Measurements from ENCODE around the gene ALPG.
"Not testable (repeated sequence)": the region's sequence is repeated elsewhere in the genome, so short reads cannot be mapped to it uniquely, and the experiment has no call there.

ALPG gene

DNA sequence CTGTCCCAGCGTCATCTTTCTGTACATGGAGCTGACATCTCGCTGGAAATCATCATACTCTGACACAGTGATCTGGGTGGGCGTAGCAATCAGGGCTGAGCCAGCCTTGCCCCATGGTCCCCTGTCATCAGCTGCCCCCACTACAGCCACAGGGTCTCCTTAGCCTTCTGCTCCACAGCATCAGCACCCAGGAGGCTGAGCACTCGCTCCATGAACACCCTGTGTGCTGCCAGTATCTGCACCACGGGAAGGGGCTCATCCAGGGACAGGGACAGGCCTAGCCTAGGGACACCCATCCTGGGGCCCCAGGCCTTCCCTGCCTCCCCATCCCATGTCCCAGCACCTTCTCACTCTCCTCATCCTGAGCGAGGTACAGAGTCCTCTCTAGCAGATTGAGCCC is 11.4 kb downstream of the ALPG start:
- H3K27ac ChIP-seq (ENCODE audit: low read depth, low read length): no peak overlapping the region
- no peak overlapping the region for H3K9ac ChIP-seq (ENCODE audit: low read length)
- no peaks in the 10 kb centered on the region for H3K4me1 ChIP-seq (ENCODE audit: insufficient read depth, low read length)
- H3K36me3 ChIP-seq (ENCODE audit: insufficient read depth, low read length): no peaks in the 10 kb centered on the region
- peaks cover 7% of the 10 kb centered on the region for H3K9me3 ChIP-seq (ENCODE audit: low read length)
- H3K4me3 ChIP-seq (ENCODE audit: low read depth in 1 of 2, low read length in 2 of 2): no peak overlapping the region
- H3K27me3 ChIP-seq (ENCODE audit: control insufficient read depth in 1 of 2, insufficient read depth in 2 of 2, low read length in 2 of 2): peaks cover 0 to 46% of the 10 kb centered on the region in 2 donors

DNA sequence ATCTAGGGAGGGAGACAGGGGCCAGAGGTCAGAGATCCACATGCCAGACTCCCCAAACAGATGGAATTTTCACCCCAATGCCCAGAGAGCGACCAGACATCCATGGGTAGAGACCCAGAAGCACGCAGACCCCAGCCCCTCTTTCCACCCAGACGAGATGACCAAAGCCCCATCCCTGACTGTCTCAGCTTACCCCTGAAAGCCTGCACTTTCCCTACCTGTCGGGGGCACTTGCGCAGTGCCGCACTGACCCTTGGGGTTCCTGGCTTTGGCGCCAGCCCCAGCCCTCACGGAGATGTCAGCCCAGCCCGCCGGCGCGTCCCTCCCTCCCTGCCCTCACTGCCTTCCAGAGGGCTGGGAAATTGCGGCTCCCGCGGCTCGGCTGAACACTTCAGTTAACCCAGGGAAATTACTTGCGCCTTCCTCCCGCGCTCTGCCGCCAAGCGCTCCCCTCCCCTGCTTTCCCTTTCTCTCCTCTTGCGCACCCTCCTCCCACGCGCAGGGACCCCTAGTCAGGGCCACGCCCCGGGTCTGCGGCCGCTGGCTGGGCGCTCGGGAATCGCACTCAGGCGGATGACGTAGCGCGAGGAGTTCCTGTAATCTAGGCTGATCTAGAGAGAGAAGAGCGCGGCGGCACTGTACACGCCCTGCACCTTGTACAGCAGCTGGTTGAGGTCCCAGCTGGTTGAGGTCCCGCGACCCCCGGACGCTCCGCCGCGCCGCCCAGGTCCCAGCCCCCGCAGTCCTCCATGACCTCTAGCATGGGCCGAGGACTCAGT is 12.0 kb downstream of the ALPG start:
- Histone ChIP-seq H3K4me3 (ENCODE audit: low read depth in 1 of 2, low read length in 2 of 2) (peak overlapping the region in 1 of 2 donors; percentile 34), H3K27me3 (ENCODE audit: control insufficient read depth in 1 of 2, insufficient read depth in 2 of 2, low read length in 2 of 2) (peaks cover 0 to 46% of the 10 kb centered on the region in 2 donors)

DNA sequence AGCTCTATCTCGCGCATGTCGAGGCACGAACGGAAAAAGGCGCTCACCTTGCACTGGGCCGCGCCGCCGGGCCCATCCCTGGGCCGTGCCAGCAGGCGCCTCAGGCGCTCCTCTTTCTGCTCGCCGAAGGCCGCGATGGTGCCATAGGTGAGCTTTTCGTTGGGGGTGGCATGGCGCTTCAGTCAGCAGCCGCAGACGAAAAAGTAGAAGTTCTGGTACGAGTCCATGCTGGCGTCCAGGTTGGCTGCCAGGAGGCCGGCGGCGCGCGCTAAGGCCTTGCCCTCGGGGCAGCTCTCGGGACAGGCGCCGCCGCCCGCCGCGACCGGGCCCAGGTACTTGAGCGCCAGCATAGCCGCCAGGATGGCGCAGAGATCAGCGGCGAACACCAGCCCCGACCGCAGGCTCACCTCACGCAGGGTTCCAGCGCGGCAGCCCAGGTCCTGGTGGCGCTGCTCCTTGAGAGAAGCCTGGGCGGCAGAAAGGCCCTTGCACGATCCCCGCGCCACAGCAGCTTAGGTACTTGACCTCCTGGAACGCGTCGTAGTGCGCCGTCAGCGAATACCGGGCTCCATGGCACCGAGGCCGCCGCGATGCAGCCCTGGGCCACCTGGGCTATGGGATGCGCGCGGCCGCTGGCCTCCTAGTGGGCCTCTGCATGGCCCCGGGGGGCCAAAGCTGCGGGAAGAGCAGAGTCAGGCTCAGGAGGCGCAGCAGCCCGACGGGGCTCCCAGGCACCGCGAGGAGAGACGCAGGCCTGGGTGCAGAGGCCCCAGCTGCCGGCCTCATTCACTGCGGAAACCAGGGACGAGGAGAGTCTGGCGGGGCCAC is 12.8 kb downstream of the ALPG start:
- Histone ChIP-seq H3K36me3 (ENCODE audit: insufficient read depth, low read length) (no peaks in the 10 kb centered on the region), H3K4me3 (ENCODE audit: low read depth in 1 of 2, low read length in 2 of 2) (peak overlapping the region in 1 of 2 donors; percentile 34), H3K9me3 (ENCODE audit: low read length) (peaks cover 7% of the 10 kb centered on the region), H3K4me1 (ENCODE audit: insufficient read depth, low read length) (no peaks in the 10 kb centered on the region), H3K27ac (ENCODE audit: low read depth, low read length) (no peak overlapping the region), H3K9ac (ENCODE audit: low read length) (no peak overlapping the region), H3K27me3 (ENCODE audit: control insufficient read depth in 1 of 2, insufficient read depth in 2 of 2, low read length in 2 of 2) (peaks cover 0 to 46% of the 10 kb centered on the region in 2 donors)

More for the DNA sequence above, 12.0 kb downstream of the ALPG start:
- H3K4me1 ChIP-seq (ENCODE audit: insufficient read depth, low read length): no peaks in the 10 kb centered on the region
- no peaks in the 10 kb centered on the region for H3K36me3 ChIP-seq (ENCODE audit: insufficient read depth, low read length)
- no peak overlapping the region for H3K27ac ChIP-seq (ENCODE audit: low read depth, low read length)
- no peak overlapping the region for H3K9ac ChIP-seq (ENCODE audit: low read length)
- peaks cover 7% of the 10 kb centered on the region for H3K9me3 ChIP-seq (ENCODE audit: low read length)

DNA sequence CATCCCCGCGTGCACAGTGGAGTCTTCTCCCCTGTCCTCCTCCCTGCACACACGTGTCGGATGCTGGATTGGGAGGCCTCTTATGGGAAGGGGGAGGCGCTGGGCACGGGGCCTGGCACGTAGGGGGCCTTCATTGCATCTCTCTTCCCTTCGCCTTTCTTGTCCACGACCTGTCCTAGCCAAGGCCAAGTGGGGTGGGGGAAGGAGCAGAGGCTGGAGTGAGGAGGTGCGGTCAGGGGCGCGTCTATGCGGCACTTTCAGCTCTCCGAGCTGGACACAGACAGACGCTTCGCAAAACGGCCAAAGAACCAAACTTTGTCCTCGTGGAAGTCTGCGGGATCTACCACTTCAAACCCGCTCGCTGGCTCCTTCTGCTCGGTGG is 13.4 kb downstream of the ALPG start:
- Histone ChIP-seq H3K4me3 (ENCODE audit: low read depth in 1 of 2, low read length in 2 of 2) (no peak overlapping the region), H3K9ac (ENCODE audit: low read length) (no peak overlapping the region), H3K9me3 (ENCODE audit: low read length) (peaks cover 7% of the 10 kb centered on the region), H3K27me3 (ENCODE audit: control insufficient read depth in 1 of 2, insufficient read depth in 2 of 2, low read length in 2 of 2) (peaks cover 0 to 46% of the 10 kb centered on the region in 2 donors), H3K36me3 (ENCODE audit: insufficient read depth, low read length) (no peaks in the 10 kb centered on the region), H3K4me1 (ENCODE audit: insufficient read depth, low read length) (no peaks in the 10 kb centered on the region), H3K27ac (ENCODE audit: low read depth, low read length) (no peak overlapping the region)

DNA sequence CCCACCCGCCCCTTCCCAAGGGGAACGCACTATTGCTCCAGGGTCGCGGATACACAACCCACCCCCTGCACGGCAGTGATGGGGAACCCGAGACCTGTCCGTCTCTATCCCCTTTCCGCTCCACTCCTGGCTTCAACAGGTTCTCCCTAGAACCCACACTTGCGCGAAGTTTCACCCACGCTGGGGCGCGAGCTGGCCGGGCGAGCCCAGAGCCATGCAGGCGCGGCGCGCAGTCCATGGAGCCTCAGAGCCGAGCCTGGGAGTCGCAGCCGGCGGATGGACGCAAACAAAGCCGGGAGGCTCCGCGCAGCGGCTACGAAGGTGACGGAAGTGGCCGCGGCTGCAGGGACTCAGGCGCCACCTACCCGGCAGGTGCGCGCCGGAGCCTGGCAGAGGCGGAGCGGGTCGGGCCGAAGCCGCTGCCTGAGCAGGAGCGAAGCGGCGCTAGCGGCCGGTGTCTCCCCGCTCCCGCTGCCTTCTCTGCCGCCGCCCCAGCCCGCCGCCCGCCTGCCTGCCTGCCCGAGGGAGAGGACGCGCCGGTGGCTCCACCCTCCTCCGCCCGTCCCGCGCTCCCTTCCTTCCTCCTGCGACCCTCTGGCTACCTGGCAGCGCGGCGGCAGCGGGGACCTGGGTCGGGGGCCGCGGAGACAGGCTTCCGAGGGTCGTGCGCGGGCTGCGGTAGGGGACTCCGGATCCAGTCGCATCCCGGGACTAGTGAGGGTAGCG is 14.0 kb downstream of the ALPG start:
- H3K27ac ChIP-seq (ENCODE audit: low read depth, low read length): no peak overlapping the region
- peaks cover 0 to 46% of the 10 kb centered on the region in 2 donors for H3K27me3 ChIP-seq (ENCODE audit: control insufficient read depth in 1 of 2, insufficient read depth in 2 of 2, low read length in 2 of 2)
- peaks cover 7% of the 10 kb centered on the region for H3K9me3 ChIP-seq (ENCODE audit: low read length)
- H3K4me1 ChIP-seq (ENCODE audit: insufficient read depth, low read length): no peaks in the 10 kb centered on the region
- H3K36me3 ChIP-seq (ENCODE audit: insufficient read depth, low read length): no peaks in the 10 kb centered on the region
- no peak overlapping the region for H3K4me3 ChIP-seq (ENCODE audit: low read depth in 1 of 2, low read length in 2 of 2)
- no peak overlapping the region for H3K9ac ChIP-seq (ENCODE audit: low read length)

DNA sequence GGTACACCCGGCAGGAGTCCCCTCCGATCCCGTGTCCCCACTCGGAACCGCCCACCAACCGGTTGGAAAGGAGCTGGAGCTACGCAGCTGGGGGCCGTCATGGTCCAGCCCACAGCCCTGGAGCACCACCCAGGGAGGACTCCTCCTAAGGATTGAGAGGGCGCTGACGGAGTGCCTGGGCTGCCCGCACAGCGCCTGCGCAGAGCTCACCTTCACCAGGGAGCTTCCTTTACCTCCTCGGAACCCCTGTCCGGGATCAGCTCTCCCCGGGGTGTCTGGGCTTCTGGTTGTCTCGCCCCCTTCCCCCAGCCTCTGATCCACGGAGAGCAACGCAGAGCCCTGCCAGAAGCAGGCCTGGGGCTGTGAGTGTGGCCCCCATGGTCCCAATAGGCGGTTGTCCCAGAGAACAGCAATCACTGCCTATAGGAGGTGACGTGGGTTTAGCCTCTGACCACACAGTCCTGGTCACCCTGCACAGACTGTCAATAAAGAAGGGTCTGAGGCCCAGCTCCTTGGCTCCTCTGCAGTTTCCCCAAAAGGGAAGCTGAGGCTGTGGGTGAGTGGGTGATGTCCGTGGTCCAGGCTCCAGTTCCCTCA is 14.6 kb downstream of the ALPG start:
- peaks cover 7% of the 10 kb centered on the region for H3K9me3 ChIP-seq (ENCODE audit: low read length)
- no peak overlapping the region for H3K27ac ChIP-seq (ENCODE audit: low read depth, low read length)
- no peaks in the 10 kb centered on the region for H3K36me3 ChIP-seq (ENCODE audit: insufficient read depth, low read length)
- no peak overlapping the region for H3K9ac ChIP-seq (ENCODE audit: low read length)
- no peak overlapping the region for H3K4me3 ChIP-seq (ENCODE audit: low read depth in 1 of 2, low read length in 2 of 2)
- no peaks in the 10 kb centered on the region for H3K4me1 ChIP-seq (ENCODE audit: insufficient read depth, low read length)
- peaks cover 0 to 46% of the 10 kb centered on the region in 2 donors for H3K27me3 ChIP-seq (ENCODE audit: control insufficient read depth in 1 of 2, insufficient read depth in 2 of 2, low read length in 2 of 2)

DNA sequence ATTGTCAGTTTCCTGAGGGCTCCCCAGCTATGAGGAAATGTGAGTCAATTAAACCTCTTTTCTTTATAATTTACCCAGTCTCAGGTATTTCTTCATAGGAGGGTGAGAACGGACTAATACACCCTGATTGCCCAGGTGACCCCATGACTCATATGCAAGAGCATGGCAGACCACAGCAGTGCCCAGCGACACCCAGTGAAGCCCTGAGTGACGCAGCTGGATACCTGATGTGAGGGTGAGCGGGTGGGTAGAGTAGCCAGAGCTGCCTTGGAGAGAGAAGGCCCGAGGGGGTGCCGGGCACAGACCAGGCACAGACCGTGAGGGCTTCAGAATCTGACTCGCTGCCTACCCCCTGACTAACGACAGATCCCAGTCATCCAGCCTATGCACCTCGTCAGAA is 15.4 kb downstream of the ALPG start:
- Histone ChIP-seq H3K36me3 (ENCODE audit: insufficient read depth, low read length) (no peaks in the 10 kb centered on the region), H3K9me3 (ENCODE audit: low read length) (peaks cover 7% of the 10 kb centered on the region), H3K27ac (ENCODE audit: low read depth, low read length) (no peak overlapping the region), H3K4me1 (ENCODE audit: insufficient read depth, low read length) (no peaks in the 10 kb centered on the region), H3K9ac (ENCODE audit: low read length) (no peak overlapping the region), H3K4me3 (ENCODE audit: low read depth in 1 of 2, low read length in 2 of 2) (no peak overlapping the region), H3K27me3 (ENCODE audit: control insufficient read depth in 1 of 2, insufficient read depth in 2 of 2, low read length in 2 of 2) (peaks cover 0 to 46% of the 10 kb centered on the region in 2 donors)

DNA sequence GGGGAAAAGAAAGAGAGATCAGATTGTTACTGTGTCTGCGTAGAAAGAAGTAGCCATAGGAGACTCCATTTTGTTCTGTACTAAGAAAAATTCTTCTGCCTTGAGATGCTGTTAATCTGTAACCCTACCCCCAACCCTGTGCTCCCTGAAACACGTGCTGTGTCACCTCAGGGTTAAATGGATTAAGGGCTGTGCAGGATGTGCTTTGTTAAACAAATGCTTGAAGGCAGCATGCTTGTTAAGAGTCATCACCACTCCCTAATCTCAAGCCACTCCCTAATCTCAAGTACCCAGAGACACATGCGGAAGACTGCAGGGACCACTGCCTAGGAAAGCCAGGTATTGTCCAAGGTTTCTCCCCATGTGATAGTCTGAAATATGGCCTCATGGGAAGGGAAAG is 16.4 kb downstream of the ALPG start:
- not testable (repeated sequence) for H3K9ac ChIP-seq (ENCODE audit: low read length); H3K4me1 ChIP-seq (ENCODE audit: insufficient read depth, low read length); H3K36me3 ChIP-seq (ENCODE audit: insufficient read depth, low read length); H3K27ac ChIP-seq (ENCODE audit: low read depth, low read length); H3K9me3 ChIP-seq (ENCODE audit: low read length); H3K4me3 ChIP-seq (ENCODE audit: low read depth in 1 of 2, low read length in 2 of 2)
- H3K27me3 ChIP-seq (ENCODE audit: control insufficient read depth in 1 of 2, insufficient read depth in 2 of 2, low read length in 2 of 2): peaks cover 0 to 38% of the 10 kb centered on the region in 2 donors

DNA sequence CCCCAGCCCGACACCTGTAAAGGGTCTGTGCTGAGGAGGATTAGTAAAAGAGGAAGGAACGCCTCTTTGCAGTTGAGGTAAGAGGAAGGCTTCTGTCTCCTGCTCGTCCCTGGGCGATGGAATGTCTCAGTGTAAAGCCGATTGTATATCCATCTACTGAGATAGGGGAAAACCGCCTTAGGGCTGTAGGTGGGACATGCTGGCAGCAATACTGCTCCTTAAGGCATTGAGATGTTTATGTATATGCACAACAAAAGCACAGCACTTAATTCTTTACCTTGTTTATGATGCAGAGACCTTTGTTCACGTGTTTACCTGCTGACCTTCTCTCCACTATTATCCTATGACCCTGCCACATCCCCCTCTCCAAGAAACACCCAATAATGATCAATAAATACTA is 16.8 kb downstream of the ALPG start:
- not testable (repeated sequence) for H3K9me3 ChIP-seq (ENCODE audit: low read length); H3K36me3 ChIP-seq (ENCODE audit: insufficient read depth, low read length); H3K9ac ChIP-seq (ENCODE audit: low read length); H3K27ac ChIP-seq (ENCODE audit: low read depth, low read length); H3K4me1 ChIP-seq (ENCODE audit: insufficient read depth, low read length); H3K4me3 ChIP-seq (ENCODE audit: low read depth in 1 of 2, low read length in 2 of 2)
- H3K27me3 ChIP-seq (ENCODE audit: control insufficient read depth in 1 of 2, insufficient read depth in 2 of 2, low read length in 2 of 2): peaks cover 0 to 34% of the 10 kb centered on the region in 2 donors

DNA sequence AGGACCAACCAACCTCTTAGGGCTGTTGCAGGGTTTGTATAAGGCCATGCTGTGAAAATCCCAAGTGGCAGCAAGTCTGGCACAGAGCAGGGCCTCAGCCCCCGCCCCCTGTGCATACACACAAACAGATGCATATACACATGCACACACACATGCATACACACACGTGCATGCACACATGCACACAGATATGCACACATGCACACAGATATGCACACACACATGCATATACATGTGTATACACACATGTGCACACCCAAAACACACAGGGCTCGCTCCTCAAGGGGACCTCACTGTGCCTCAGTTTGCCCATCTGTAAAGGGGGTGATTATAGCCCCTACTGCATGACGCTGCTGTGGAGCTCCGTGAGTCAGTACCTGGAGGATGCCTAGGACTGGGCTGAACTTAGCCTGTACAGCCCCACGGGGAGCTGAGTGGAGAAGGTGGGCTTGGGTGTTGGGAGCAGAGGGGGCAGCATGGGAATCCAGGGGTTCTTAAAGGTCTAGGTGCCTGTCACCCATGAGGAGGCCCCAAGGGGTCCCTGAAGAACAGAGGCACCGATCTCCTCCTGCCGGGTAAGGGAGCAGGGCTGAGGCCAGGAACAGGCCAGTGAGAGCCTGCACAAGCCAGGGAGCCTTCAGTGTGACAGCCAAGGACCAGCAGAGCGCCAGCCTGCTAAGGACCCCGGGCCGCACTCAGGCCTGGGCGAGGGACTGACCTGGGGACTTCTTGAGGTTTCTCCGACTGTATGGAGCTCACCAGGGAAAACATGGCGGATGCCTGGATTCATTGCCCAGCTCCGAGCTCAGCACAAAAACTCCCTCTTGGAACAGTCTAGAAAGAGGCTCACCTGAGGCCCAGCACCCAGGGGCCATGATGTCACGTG is 25.3 kb downstream of the ALPG start:
- Histone ChIP-seq H3K4me1 (ENCODE audit: insufficient read depth, low read length) (no peaks in the 10 kb centered on the region), H3K9ac (ENCODE audit: low read length) (no peak overlapping the region), H3K4me3 (ENCODE audit: low read depth in 1 of 2, low read length in 2 of 2) (no peak overlapping the region), H3K36me3 (ENCODE audit: insufficient read depth, low read length) (no peaks in the 10 kb centered on the region), H3K9me3 (ENCODE audit: low read length) (no peaks in the 10 kb centered on the region), H3K27ac (ENCODE audit: low read depth, low read length) (no peak overlapping the region), H3K27me3 (ENCODE audit: control insufficient read depth in 1 of 2, insufficient read depth in 2 of 2, low read length in 2 of 2) (no peaks in the 10 kb centered on the region)

All from muscle layer of colon (tissue), 2 donors.